Measurements from ENCODE around the gene PCID2.

Gene PCID2

DNA sequence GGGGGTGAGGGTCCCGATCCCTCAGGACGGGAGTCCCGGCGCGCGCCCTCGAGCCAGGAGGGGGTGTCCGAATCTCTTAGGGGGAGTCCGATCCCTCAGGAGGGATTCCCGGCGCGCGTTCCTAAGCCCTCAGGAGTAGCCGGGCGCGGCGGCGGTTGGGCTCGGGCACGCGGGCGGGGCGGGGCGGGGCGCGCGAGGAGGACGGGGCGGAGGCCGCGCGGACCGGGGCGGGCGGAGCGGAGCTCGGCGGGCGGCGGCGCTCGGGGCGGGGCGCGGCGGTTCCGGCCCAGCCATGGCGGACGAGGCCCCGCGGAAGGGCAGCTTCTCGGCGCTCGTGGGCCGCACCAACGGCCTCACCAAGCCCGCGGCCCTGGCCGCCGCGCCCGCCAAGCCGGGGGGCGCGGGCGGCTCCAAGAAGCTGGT, 878 bp upstream of the PCID2 start, which contains the start of gene CUL4A:
Gene CUL4A (plus strand): TSS at position 278 of the 423 bp plus-strand sequence. CDS start 15 bp downstream, at position 293.
- TF ChIP-seq, protein P1, sequence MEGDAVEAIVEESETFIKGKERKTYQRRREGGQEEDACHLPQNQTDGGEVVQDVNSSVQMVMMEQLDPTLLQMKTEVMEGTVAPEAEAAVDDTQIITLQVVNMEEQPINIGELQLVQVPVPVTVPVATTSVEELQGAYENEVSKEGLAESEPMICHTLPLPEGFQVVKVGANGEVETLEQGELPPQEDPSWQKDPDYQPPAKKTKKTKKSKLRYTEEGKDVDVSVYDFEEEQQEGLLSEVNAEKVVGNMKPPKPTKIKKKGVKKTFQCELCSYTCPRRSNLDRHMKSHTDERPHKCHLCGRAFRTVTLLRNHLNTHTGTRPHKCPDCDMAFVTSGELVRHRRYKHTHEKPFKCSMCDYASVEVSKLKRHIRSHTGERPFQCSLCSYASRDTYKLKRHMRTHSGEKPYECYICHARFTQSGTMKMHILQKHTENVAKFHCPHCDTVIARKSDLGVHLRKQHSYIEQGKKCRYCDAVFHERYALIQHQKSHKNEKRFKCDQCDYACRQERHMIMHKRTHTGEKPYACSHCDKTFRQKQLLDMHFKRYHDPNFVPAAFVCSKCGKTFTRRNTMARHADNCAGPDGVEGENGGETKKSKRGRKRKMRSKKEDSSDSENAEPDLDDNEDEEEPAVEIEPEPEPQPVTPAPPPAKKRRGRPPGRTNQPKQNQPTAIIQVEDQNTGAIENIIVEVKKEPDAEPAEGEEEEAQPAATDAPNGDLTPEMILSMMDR (IDR thresholded peaks at IDR 0.05; ENCODE audit: control insufficient read depth, extremely low read depth, insufficient read depth) = no peak
- H3K4me3 ChIP-seq (ENCODE audit: low read depth, low read length) = peak within 1 kb of the TSS; percentile 65
- DNase-seq (ENCODE audit: low read depth) = no peak

DNA sequence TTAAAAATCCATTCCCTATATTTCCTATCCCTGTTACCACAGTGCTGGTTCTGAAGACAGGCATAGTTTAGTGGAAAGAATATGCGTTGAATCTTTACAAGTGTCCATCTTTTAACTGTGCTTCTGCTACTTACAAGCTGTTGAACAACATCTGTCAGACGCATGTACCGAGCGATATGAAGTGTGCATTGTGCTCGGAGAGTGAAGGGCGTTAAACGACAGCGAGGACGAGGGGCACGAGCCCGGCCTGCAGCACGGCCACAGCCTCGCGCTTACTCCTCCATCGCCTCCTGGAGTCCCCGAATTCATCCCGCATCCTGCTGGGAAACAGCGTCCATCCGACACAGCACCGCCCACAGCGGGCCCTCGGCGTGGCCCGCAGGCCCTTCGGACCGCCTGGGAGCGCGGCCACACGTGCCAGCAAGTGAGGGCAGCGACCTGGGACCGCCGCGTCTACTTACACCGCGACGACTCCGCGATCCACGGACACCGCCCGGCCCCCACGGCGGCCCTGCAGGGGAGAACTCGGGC, 514 bp downstream of the PCID2 start:
- DNase-seq (ENCODE audit: low read depth) = no peak
- H3K4me3 ChIP-seq (ENCODE audit: low read depth, low read length) = peak overlapping the region; percentile 65
- TF ChIP-seq, protein P1 (IDR thresholded peaks at IDR 0.05; ENCODE audit: control insufficient read depth, extremely low read depth, insufficient read depth) = no peak

DNA sequence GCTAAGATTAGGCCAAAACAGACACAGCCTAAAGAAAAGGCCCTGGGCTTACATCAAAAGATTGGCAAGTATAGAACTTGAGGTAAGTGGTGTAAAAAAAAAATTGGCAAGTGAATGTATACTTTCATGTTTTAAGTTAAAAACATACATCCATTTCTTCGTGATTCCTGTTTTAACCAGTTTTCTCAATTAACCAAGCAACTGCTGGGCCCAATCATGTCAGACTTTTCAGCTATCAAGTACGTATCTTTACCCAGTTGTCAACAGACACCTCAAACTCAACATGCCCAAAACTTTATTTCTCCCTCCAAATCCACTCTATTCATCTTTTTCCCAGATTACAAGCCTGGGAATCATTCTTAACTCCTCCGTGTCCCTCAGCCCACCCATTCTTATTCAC, 1.0 kb downstream of the PCID2 start:
- TF ChIP-seq, protein P1 (IDR thresholded peaks at IDR 0.05; ENCODE audit: control insufficient read depth, extremely low read depth, insufficient read depth) = no peak
- no peak for DNase-seq (ENCODE audit: low read depth)
- H3K4me3 ChIP-seq (ENCODE audit: low read depth, low read length) = peak overlapping the region; percentile 65

DNA sequence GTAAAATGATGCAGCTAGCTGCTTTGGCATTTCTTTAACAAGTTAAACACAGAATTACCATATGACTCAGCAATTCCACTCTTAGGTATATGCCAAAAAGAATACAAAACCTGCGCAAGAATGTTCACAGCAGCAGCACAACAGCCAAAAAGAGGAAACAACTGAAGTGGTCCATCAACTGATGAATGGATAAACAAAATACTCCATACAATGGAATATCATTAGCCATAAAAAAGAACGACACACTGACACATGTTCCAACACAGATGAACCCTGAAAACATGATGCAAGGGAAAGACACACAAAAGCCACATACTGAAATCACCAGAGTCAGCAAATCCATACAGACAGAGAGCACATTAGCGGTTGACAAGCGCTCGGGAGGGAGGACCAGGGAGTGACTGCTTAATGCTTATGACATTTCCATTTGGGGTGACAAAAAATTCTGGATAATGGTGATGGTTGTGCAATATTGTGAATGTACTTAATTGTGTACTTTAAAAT, 3.0 kb downstream of the PCID2 start:
- no peak overlapping the region for H3K4me3 ChIP-seq (ENCODE audit: low read depth, low read length)
- TF ChIP-seq, protein P1 (IDR thresholded peaks at IDR 0.05; ENCODE audit: control insufficient read depth, extremely low read depth, insufficient read depth) = no peak
- no peak for DNase-seq (ENCODE audit: low read depth)

DNA sequence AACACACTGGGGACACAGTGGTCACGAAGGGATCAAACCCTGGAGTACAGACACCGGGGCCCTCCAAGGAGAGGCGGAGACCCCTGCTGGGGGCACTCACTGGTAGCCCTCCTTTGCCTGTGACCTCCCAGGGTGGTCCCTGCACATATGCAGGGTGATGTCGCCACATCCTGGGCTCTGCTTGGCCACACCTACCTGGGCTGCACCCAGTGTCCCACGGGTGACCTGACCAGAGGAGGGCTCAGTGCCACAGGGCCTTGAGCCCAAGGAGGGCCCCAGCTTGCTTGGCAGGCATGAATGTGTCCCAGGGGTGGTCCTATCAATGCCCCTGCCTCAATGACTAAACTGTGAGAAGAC, 4.1 kb downstream of the PCID2 start:
- TF ChIP-seq, protein P1 (IDR thresholded peaks at IDR 0.05; ENCODE audit: control insufficient read depth, extremely low read depth, insufficient read depth) = no peak
- no peak for DNase-seq (ENCODE audit: low read depth)
- H3K4me3 ChIP-seq (ENCODE audit: low read depth, low read length) = no peak overlapping the region

DNA sequence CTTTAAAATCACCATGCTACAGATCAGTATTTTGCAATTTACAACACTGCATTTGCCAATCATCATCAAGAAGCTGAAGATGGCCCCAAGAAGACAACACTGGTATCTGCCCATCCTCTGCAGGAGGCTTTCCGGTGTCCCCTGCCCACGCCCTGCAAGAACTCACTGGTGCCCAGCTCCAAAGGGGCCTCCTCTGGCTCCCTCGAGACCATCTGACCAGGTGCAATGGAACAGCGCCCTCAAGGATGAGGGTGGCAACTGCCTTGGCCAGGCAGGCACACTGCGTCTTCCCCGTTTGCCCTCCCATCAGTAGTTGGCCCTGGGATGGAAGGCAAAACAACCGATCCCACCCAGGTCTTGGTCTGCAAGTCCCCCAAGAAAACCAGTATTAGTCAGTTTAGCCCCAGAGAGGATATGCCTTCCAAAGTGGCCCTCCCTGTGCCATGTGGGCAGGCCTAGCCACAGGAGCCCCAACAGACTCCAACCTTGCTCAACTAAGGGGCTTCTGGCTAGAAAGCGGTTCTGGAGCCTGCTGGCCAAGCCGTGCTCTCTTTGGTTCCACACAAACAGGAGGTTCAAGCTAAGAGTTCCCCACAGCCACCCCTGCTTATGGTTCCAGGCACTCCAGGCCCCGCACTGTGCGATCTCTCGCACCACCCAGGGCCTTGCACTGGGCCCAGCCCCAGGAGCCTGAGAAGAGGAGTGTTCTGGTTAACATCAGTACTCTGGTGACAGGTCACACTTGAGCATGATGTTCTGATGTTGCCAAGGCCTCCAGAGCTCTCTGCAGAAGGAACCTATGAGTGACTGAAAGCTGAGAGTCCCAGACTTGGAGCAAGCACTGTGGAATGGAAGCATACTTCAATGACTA, 4.7 kb downstream of the PCID2 start:
- no peak overlapping the region for H3K4me3 ChIP-seq (ENCODE audit: low read depth, low read length)
- TF ChIP-seq, protein P1 (IDR thresholded peaks at IDR 0.05; ENCODE audit: control insufficient read depth, extremely low read depth, insufficient read depth) = no peak
- DNase-seq (ENCODE audit: low read depth) = no peak
